NK-92 (cell line): ENCODE data around the gene ARHGAP21.
"Not testable (repeated sequence)": the region's sequence is repeated elsewhere in the genome, so short reads cannot be mapped to it uniquely, and the experiment has no call there.

ENCODE experiments used
- DNase-seq: peaks from one replicate; lab custom pipeline; 2025; ENCODE audit not compliant: unreplicated experiment; lab: John Stamatoyannopoulos, UW

The ARHGAP21 gene

GRCh38 chr10:24642921-24643678 lies 80.6 kb downstream of the ARHGAP21 start:
- no peak for DNase-seq

- no peak for DNase-seq
Observed at GRCh38 chr10:24639124-24639523, 84.6 kb downstream of the ARHGAP21 start.

GRCh38 chr10:24625778-24626177 lies 97.9 kb downstream of the ARHGAP21 start:
- DNase-seq, result no peak

- DNase-seq, result no peak
Observed at GRCh38 chr10:24623383-24623782, 100.3 kb downstream of the ARHGAP21 start.

- DNase-seq, result no peak
Observed at GRCh38 chr10:24622781-24623301, 100.8 kb downstream of the ARHGAP21 start.

GRCh38 chr10:24621035-24621795 lies 102.5 kb downstream of the ARHGAP21 start:
- DNase-seq, result not testable (repeated sequence)

DNA sequence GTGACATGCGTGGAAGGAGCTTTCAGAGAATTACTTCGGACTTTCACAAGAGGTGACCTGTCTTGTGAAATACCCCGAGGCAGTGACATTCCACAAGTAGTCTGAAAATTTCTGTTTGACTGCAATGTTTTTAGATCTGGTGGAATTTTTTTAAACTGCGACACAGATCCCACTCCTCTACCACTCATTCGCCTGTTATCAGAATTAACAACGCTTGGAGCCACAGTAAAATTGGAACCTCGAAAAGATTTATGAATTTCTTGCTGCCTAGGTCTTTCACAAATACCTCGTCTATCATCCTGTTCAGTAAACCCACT lies 103.7 kb downstream of the ARHGAP21 start:
- DNase-seq, result not testable (repeated sequence)

GRCh38 chr10:24619291-24619993 lies 104.2 kb downstream of the ARHGAP21 start:
- DNase-seq, result not testable (repeated sequence)

- no peak for DNase-seq
Observed at GRCh38 chr10:24618401-24618800, 105.3 kb downstream of the ARHGAP21 start.

DNA sequence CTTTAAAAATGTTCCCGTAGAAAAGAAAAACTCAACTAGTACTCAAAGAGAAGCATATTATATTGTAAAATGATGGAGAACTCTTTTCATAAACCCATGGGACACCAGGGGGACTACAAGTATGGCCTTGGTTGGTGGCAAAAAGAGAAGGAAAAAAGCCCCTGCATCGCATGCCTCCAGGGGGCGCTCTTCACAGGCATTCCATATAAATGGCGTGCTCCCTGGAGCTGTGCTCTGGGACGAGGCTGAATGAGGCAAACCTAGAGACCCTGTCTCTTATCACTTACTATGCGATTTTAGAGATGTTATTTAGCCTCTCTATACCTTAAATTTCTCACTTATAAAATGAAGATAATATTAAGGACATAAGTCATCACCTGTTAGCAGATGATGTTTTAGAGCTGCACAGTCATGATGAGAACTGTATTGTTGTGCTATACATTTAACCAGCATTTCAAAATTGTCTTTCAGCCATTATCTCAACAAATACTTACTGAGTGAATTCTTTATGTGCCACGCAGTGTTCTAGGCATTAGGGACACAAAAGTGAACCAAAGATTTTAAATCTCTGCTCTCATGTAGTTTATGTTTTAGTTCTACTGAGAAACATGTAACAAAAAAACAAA lies 105.8 kb downstream of the ARHGAP21 start:
- no peak for DNase-seq

DNA sequence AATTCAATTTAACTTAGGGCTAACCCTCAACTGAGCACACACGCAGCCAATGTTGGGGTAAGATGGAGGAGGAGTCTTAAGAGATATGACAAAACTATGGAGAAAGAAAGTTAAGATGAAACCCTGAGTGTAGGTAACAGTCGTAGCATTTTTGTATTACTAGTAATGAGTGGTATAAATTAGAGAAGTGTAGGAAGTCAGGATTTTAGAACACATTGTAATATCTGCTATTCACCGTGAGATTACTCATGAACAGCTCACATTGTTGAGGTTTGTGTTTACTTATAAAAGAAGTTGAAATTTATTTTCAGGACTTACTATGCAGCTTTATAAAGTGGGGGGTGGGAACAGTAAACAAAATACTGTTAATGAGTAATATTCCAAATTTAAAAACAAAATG lies 107.2 kb downstream of the ARHGAP21 start:
- DNase-seq, result no peak

GRCh38 chr10:24606021-24606420 lies 117.7 kb downstream of the ARHGAP21 start:
- DNase-seq, result no peak

DNA sequence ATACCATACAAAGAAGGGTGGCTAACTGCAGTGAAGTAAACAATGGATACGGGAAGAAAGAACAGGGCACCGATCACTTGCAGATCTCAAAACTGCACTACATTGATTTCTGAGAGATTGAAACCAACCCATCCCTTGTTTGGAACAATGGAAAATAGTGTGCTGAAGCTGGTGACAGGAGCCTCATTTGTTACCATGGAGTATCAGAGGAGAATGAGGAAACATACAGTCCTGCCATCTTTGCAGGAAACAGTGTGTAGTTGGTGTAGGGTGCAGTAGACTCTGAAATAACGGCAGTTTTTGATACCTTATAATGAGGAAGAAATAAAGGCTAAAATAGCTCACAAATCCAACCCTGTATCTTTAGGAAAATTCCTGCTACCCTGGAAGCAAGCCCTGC lies 118.5 kb downstream of the ARHGAP21 start:
- no peak for DNase-seq

- no peak for DNase-seq
Observed at GRCh38 chr10:24603333-24603732, 120.4 kb downstream of the ARHGAP21 start.

- no peak for DNase-seq
Observed at GRCh38 chr10:24597961-24598360, 125.7 kb downstream of the ARHGAP21 start.

GRCh38 chr10:24597426-24597825 lies 126.3 kb downstream of the ARHGAP21 start:
- DNase-seq, result no peak

DNA sequence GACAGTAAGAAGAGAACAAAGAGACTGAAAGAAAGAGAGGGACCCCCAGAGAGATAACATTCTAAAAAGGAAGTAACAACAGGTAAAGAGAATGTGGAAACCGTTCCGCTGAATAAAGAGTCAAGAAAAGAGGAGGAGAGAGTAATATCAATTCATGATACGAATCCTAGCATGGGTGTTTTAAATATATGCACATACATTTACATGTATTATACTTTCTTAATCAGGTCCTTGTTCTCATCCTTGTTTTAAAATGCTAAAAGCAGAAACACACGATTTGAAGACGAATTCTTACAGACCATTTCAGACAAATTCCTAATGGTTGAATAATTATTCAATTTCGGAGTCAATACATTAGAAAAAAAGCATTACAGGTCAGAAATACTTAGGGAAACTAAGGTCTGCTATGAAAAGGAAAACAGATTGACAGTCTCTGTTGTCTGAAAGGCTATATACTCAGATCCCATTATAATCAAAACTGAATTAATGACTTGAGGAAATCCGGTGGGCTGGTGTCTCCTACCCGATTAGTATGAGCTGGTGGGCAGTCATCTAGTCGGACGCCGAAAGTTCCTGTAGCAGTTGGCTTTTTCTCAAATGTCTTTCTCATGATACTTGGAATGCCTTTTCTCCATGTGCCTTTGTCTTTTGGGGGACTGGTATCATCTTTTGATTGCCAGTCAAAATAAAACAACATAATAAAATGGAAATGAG lies 127.3 kb downstream of the ARHGAP21 start:
- DNase-seq, result no peak

GRCh38 chr10:24590697-24591457 lies 132.8 kb downstream of the ARHGAP21 start:
- no peak for DNase-seq

GRCh38 chr10:24589265-24589664 lies 134.4 kb downstream of the ARHGAP21 start:
- DNase-seq, result no peak

GRCh38 chr10:24579906-24580305 lies 143.8 kb downstream of the ARHGAP21 start:
- no peak for DNase-seq
